GM19099 (cell line): ENCODE measurements around the gene STAP2.

ENCODE experiments used
- POLR2A ChIP-seq: IDR thresholded peaks from 3 replicates; pipeline ENCODE4 v1.6.1; 2011; ENCODE audit warnings: low read depth; ENCODE audit not compliant: insufficient read length; ENCODE audit errors: extremely low read depth

Gene STAP2

GRCh38 chr19:4365341-4365740 is 26.7 kb upstream of the STAP2 start:
- no peak for TF ChIP-seq POLR2A

GRCh38 chr19:4363571-4364304 is 25.1 kb upstream of the STAP2 start:
- TF ChIP-seq POLR2A, result no peak

DNA sequence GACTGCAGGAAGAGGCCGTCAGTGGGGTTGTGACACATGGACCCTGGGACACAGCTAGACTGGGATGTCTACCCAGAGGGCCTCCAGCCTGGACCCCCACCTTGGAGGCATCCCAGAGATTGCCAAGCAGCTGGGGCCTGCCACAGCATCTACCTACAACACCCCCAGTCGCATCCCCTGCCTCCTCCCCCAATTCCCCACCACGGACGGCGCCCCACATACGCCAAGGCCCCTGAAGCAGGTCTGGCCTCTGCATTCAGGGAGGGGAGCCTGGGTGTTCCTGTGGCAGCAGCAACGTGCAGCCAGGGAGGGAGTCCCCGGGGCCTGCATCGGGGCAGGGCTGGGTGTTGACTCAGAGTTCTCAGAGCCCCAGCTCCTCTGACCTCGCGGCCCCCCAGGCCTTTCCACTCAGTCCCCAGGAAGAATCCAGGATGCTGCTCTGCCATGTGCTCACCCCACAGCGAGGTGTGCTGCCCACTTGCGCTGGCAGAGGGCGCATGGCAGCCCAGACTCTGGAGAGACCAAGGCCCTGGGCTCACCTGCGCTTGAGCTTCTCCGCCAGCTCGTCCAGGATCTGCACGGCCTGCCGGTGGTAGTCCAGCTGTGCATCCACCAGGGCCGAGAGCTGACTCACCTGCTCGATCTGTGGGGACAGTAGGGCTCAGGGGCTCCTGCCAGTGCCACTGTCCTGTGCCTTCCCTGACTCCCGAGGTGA is 24.4 kb upstream of the STAP2 start:
- TF ChIP-seq POLR2A, result no peak

GRCh38 chr19:4362101-4362828 is 23.6 kb upstream of the STAP2 start:
- no peak for TF ChIP-seq POLR2A

- TF ChIP-seq POLR2A, result peak; percentile 2
These were observed 22.8 kb upstream of the STAP2 start for GRCh38 chr19:4361152-4362046.

GRCh38 chr19:4360641-4361151 is 22.1 kb upstream of the STAP2 start:
- peak; percentile 6 for TF ChIP-seq POLR2A

GRCh38 chr19:4360081-4360569 is 21.5 kb upstream of the STAP2 start:
- TF ChIP-seq POLR2A, result no peak

- no peak for TF ChIP-seq POLR2A
These were observed 21.0 kb upstream of the STAP2 start for GRCh38 chr19:4359627-4360000.

- TF ChIP-seq POLR2A, result peak; percentile 14
These were observed 20.3 kb upstream of the STAP2 start for GRCh38 chr19:4358709-4359626.

- TF ChIP-seq POLR2A, result no peak
These were observed 19.3 kb upstream of the STAP2 start for GRCh38 chr19:4357921-4358326.

- no peak for TF ChIP-seq POLR2A
These were observed 18.6 kb upstream of the STAP2 start for GRCh38 chr19:4357095-4357797.

- TF ChIP-seq POLR2A, result no peak
These were observed 16.3 kb upstream of the STAP2 start for GRCh38 chr19:4354897-4355296.

DNA sequence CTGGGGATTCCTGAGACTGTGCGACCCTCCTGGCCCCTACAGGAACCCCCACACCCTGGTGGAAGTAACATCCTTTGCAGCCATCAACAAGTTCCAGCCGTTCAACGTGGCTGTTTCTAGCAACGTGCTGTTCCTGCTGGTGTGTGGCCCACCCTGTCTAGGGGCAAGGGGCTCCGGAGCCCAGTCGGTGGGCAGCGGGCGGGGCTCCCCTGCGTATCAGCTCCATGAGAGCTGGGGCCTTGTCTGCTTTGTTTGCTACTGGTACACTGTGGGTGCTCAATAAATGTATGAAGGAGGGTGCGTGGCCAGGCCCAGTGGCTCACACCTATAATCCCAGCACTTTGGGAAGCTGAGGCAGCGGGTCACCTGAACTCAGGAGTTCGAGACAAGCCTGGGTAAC is 15.7 kb upstream of the STAP2 start:
- TF ChIP-seq POLR2A, result no peak

GRCh38 chr19:4352701-4353121 is 14.1 kb upstream of the STAP2 start:
- no peak for TF ChIP-seq POLR2A
